ENCODE results near the gene RHBDL2.

- no peak for TF ChIP-seq CTCF (IDR thresholded peaks at IDR 0.05; ENCODE audit: low read depth, low read length, poor library complexity, severe bottlenecking)
- TF ChIP-seq EZH2phosphoT487 (IDR thresholded peaks at IDR 0.05; ENCODE audit: borderline replicate concordance, low read length), result no peak
Observed at GRCh38 chr1:38872401-38873026, 69.1 kb downstream of the RHBDL2 start.

All from DOHH2 (cell line).